Astrocyte (in vitro differentiated cells and primary cell): ENCODE data around the gene ANKRD66. TPM values are rescaled to one million over a fixed set of nuclear protein-coding genes. Genes with fewer than 3 reads are reported as not detected.

Experiments used
- DNase-seq: peaks from one replicate; pipeline ENCODE4 v3.0.0-alpha.2; 2010; ENCODE audit warnings: low read depth
- FAIRE-seq: peaks from 2 replicates; lab custom pipeline; 2011; peaks lifted over from hg19 to GRCh38; lab: Jason Lieb, UNC
- H2AFZ ChIP-seq: 2 replicates; pipeline ENCODE4 v1.6.0; 2012; ENCODE audit warnings: low read depth, low read length, inconsistent platforms
- H3K27ac ChIP-seq: 2 replicates; pipeline ENCODE4 v1.5.1; 2011; ENCODE audit warnings: low read depth, low read length, inconsistent platforms
- H3K27me3 ChIP-seq: 2 replicates; pipeline ENCODE4 v1.6.0; 2011; ENCODE audit warnings: low read length, inconsistent platforms; ENCODE audit not compliant: insufficient read depth
- H3K36me3 ChIP-seq: 2 replicates; pipeline ENCODE4 v1.5.1; 2011; ENCODE audit warnings: low read length, inconsistent platforms; ENCODE audit not compliant: insufficient read depth
- H3K4me1 ChIP-seq: 2 replicates; pipeline ENCODE4 v1.5.1; 2011; ENCODE audit warnings: low read length, inconsistent platforms; ENCODE audit not compliant: insufficient read depth
- H3K4me2 ChIP-seq: 2 replicates; pipeline ENCODE4 v1.6.0; 2012; ENCODE audit warnings: low read length, inconsistent platforms
- H3K4me3 ChIP-seq: 2 replicates; pipeline ENCODE4 v1.5.1; 2011; ENCODE audit warnings: low read depth, mild to moderate bottlenecking, low read length, inconsistent platforms; ENCODE audit not compliant: insufficient read depth
- H3K79me2 ChIP-seq: 2 replicates; pipeline ENCODE4 v1.6.0; 2012; ENCODE audit warnings: mild to moderate bottlenecking, low read length, inconsistent platforms; ENCODE audit not compliant: insufficient read depth
- H3K9ac ChIP-seq: 2 replicates; pipeline ENCODE4 v1.6.0; 2012; ENCODE audit warnings: mild to moderate bottlenecking, low read length, inconsistent platforms
- H3K9me3 ChIP-seq: 2 replicates; pipeline ENCODE4 v1.5.1; 2012; ENCODE audit warnings: low read depth, mild to moderate bottlenecking, low read length, inconsistent platforms; ENCODE audit not compliant: insufficient read depth
- H4K20me1 ChIP-seq: 2 replicates; pipeline ENCODE4 v1.6.0; 2012; ENCODE audit warnings: low read length, inconsistent platforms; ENCODE audit not compliant: insufficient read depth
- H3K27ac Mint-ChIP-seq: one replicate; pipeline ENCODE4 v1.8.0; 2021; ENCODE audit warnings: mild to moderate bottlenecking, mixed read lengths; ENCODE audit not compliant: unreplicated experiment
- H3K27me3 Mint-ChIP-seq: one replicate; pipeline ENCODE4 v1.8.0; 2021; ENCODE audit warnings: low read depth, mixed read lengths; ENCODE audit not compliant: unreplicated experiment
- H3K36me3 Mint-ChIP-seq: one replicate; pipeline ENCODE4 v1.8.0; 2021; ENCODE audit warnings: low read depth, mixed read lengths; ENCODE audit not compliant: unreplicated experiment
- H3K4me1 Mint-ChIP-seq: one replicate; pipeline ENCODE4 v1.8.0; 2021; ENCODE audit warnings: low read depth, mixed read lengths; ENCODE audit not compliant: unreplicated experiment
- H3K4me3 Mint-ChIP-seq: one replicate; pipeline ENCODE4 v1.8.0; 2021; ENCODE audit warnings: mild to moderate bottlenecking, moderate library complexity, mixed read lengths; ENCODE audit not compliant: unreplicated experiment
- H3K9me3 Mint-ChIP-seq: one replicate; pipeline ENCODE4 v1.8.0; 2021; ENCODE audit warnings: mild to moderate bottlenecking, mixed read lengths; ENCODE audit not compliant: unreplicated experiment
- CTCF ChIP-seq: IDR thresholded peaks from 2 replicates; pipeline ENCODE4 v1.5.1; 2011; ENCODE audit warnings: low read depth, mild to moderate bottlenecking, inconsistent platforms, low read length, moderate library complexity; ENCODE audit not compliant: insufficient read depth
- EZH2 ChIP-seq: IDR thresholded peaks from 2 replicates; pipeline ENCODE4 v1.6.1; 2012; ENCODE audit warnings: mild to moderate bottlenecking, low read length, inconsistent platforms; ENCODE audit not compliant: insufficient read depth
- total RNA-seq: library from RNA; stranded (reverse); gene quantifications from 2 replicates; pipeline ENCODE4 v1.2.1, GENCODE V29; 2021

Gene ANKRD66
- total RNA-seq, 1 donor from 2014 or later = not detected

GRCh38 chr6:46792635-46793034 is 45.9 kb downstream of the ANKRD66 start:
- peaks cover 20% of the 10 kb centered on the region for H3K4me1 Mint-ChIP-seq
- no peaks in the 10 kb centered on the region for H3K9me3 Mint-ChIP-seq
- H3K27me3 Mint-ChIP-seq = peaks cover 2% of the 10 kb centered on the region
- peaks cover 3% of the 10 kb centered on the region for H3K27me3 ChIP-seq
- no peak overlapping the region for H3K4me3 Mint-ChIP-seq
- TF ChIP-seq EZH2 (no peak), CTCF (no peak)
- no peak overlapping the region for H2AFZ ChIP-seq
- no peaks in the 10 kb centered on the region for H3K9me3 ChIP-seq
- no peak overlapping the region for H3K9ac ChIP-seq
- no peak overlapping the region for H3K27ac Mint-ChIP-seq
- H3K79me2 ChIP-seq = no peaks in the 10 kb centered on the region
- no peaks in the 10 kb centered on the region for H3K36me3 ChIP-seq
- H3K4me3 ChIP-seq = no peak overlapping the region
- H4K20me1 ChIP-seq = no peaks in the 10 kb centered on the region
- H3K4me1 ChIP-seq = no peaks in the 10 kb centered on the region
- no peak for DNase-seq
- H3K4me2 ChIP-seq = no peak overlapping the region
- H3K36me3 Mint-ChIP-seq = no peaks in the 10 kb centered on the region
- no peak for FAIRE-seq
- H3K27ac ChIP-seq = no peak overlapping the region

- Histone ChIP-seq H3K36me3 (no peaks in the 10 kb centered on the region), H3K4me1 (no peaks in the 10 kb centered on the region), H3K4me3 (no peak within 1 kb of the TSS), H3K9ac (no peak within 1 kb of the TSS), H4K20me1 (no peaks in the 10 kb centered on the region), H3K9me3 (no peaks in the 10 kb centered on the region), H3K4me2 (no peak within 1 kb of the TSS), H2AFZ (no peak within 1 kb of the TSS), H3K79me2 (no peaks in the 10 kb centered on the region), H3K27ac (no peak within 1 kb of the TSS), H3K27me3 (peaks cover 3% of the 10 kb centered on the region)
- Mint-ChIP-seq H3K4me1 (peaks cover 20% of the 10 kb centered on the region), H3K9me3 (no peaks in the 10 kb centered on the region), H3K36me3 (no peaks in the 10 kb centered on the region), H3K4me3 (no peak within 1 kb of the TSS), H3K27ac (no peak within 1 kb of the TSS), H3K27me3 (no peaks in the 10 kb centered on the region)
- DNase-seq (no peak), FAIRE-seq (no peak)
- TF ChIP-seq CTCF (no peak), EZH2 (no peak)
These were observed 46.4 kb downstream of the ANKRD66 start, which contains the start of gene MEP1A for GRCh38 chr6:46793138-46793537. MEP1A (plus strand) TSS chr6:46793389; CDS start chr6:46793399, 10 bp downstream.

GRCh38 chr6:46794068-46794467 is 47.3 kb downstream of the ANKRD66 start:
- H3K27me3 Mint-ChIP-seq = no peaks in the 10 kb centered on the region
- FAIRE-seq = no peak
- no peak overlapping the region for H3K27ac Mint-ChIP-seq
- no peaks in the 10 kb centered on the region for H4K20me1 ChIP-seq
- H3K9me3 Mint-ChIP-seq = no peaks in the 10 kb centered on the region
- H3K4me2 ChIP-seq = no peak overlapping the region
- H3K4me3 ChIP-seq = no peak overlapping the region
- H3K36me3 ChIP-seq = no peaks in the 10 kb centered on the region
- TF ChIP-seq EZH2 = no peak
- DNase-seq = no peak
- H3K9me3 ChIP-seq = no peaks in the 10 kb centered on the region
- no peaks in the 10 kb centered on the region for H3K4me1 ChIP-seq
- no peak overlapping the region for H3K4me3 Mint-ChIP-seq
- peaks cover 3% of the 10 kb centered on the region for H3K27me3 ChIP-seq
- peaks cover 20% of the 10 kb centered on the region for H3K4me1 Mint-ChIP-seq
- no peaks in the 10 kb centered on the region for H3K36me3 Mint-ChIP-seq
- no peak overlapping the region for H2AFZ ChIP-seq
- no peaks in the 10 kb centered on the region for H3K79me2 ChIP-seq
- H3K9ac ChIP-seq = no peak overlapping the region
- H3K27ac ChIP-seq = no peak overlapping the region
